NT2/D1 (cell line): ENCODE results near the gene KLF3.

Experiments
- DNase-seq: peaks from one replicate; pipeline ENCODE4 v3.0.0-alpha.2; 2011; ENCODE audit warnings: low read depth, low spot score
- H3K27me3 ChIP-seq: 2 replicates; pipeline ENCODE4 v1.6.0; 2011; ENCODE audit warnings: mild to moderate bottlenecking; ENCODE audit not compliant: insufficient read length, insufficient read depth
- H3K36me3 ChIP-seq: 2 replicates; pipeline ENCODE4 v1.6.1; 2011; ENCODE audit warnings: mild to moderate bottlenecking, low read length, mixed read lengths; ENCODE audit not compliant: insufficient read depth, insufficient read length
- H3K4me1 ChIP-seq: 2 replicates; pipeline ENCODE4 v1.5.1; 2011; ENCODE audit not compliant: insufficient read depth, insufficient read length
- H3K4me3 ChIP-seq: 2 replicates; pipeline ENCODE4 v1.5.1; 2011; ENCODE audit warnings: low read depth; ENCODE audit not compliant: insufficient read length
- H3K9ac ChIP-seq: 2 replicates; pipeline ENCODE4 v1.6.0; 2011; ENCODE audit warnings: low read depth; ENCODE audit not compliant: insufficient read length
- H3K9me3 ChIP-seq: 2 replicates; pipeline ENCODE4 v1.5.1; 2011; ENCODE audit warnings: mild to moderate bottlenecking, low read length; ENCODE audit not compliant: insufficient read depth
- SUZ12 ChIP-seq: IDR thresholded peaks from 2 replicates; pipeline ENCODE4 v1.6.1; 2011; ENCODE audit not compliant: insufficient read length, insufficient read depth; ENCODE audit errors: extremely low read depth
- YY1 ChIP-seq: IDR thresholded peaks from 2 replicates; pipeline ENCODE4 v1.6.1; 2011; ENCODE audit not compliant: insufficient read length, insufficient read depth
- ZNF274 ChIP-seq: IDR thresholded peaks from 2 replicates; pipeline ENCODE4 v1.6.1; 2011; ENCODE audit warnings: mild to moderate bottlenecking, low read depth, low read length

Gene KLF3

GRCh38 chr4:38717604-38718003, 53.6 kb downstream of the KLF3 start:
- peaks cover 14% of the 10 kb centered on the region for H3K27me3 ChIP-seq
- H3K36me3 ChIP-seq = no peaks in the 10 kb centered on the region
- H3K4me1 ChIP-seq = no peaks in the 10 kb centered on the region
- TF ChIP-seq SUZ12 = no peak
- TF ChIP-seq ZNF274 = no peak
- TF ChIP-seq YY1 = no peak
- H3K9ac ChIP-seq = no peak overlapping the region
- no peaks in the 10 kb centered on the region for H3K9me3 ChIP-seq
- DNase-seq = no peak
- no peak overlapping the region for H3K4me3 ChIP-seq

- Histone ChIP-seq H3K9ac (no peak overlapping the region), H3K36me3 (no peaks in the 10 kb centered on the region), H3K27me3 (peaks cover 45% of the 10 kb centered on the region), H3K4me3 (no peak overlapping the region), H3K9me3 (no peaks in the 10 kb centered on the region), H3K4me1 (peaks cover 2% of the 10 kb centered on the region)
- TF ChIP-seq ZNF274 (no peak), SUZ12 (no peak)
- DNase-seq = no peak
Measured at GRCh38 chr4:38723114-38723513, 59.1 kb downstream of the KLF3 start.

DNA sequence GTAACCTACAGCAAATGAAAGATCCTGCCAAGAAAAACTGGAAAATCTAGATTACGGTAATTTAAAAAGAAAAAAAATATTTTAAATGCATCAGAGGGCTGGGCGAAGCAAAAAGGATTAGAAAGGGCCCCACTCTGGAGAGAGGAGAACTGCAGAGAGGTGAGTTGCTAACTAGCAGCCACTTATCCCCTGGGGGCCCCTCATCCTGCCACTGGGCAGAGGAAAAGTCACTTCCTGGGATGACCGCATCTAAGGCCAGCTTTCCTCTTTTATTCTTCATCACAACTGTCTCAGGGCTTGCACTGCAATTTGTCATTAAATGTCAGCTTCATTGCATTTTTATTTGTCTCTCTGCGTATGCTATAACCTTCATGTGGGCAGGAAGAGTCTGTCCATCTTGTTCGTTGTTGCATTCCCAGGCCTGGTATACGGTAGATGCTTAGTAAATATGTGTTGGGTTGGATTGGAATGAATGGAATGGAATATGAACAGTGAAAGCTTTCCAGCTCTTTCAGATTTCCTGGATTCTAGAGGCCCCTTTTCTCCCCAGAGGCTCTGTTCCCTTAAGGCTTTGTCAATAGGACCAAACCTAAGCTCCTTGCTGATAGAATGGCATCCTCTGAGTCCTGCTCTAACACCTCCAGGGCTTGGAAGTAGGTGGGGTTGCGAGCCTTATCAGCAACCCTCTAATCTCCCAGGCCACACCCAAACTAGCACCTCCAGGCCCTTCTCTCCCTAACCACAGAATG, 59.9 kb downstream of the KLF3 start:
- Histone ChIP-seq H3K4me3 (no peak overlapping the region), H3K9me3 (no peaks in the 10 kb centered on the region), H3K9ac (no peak overlapping the region), H3K27me3 (peaks cover 48% of the 10 kb centered on the region), H3K4me1 (peaks cover 2% of the 10 kb centered on the region), H3K36me3 (no peaks in the 10 kb centered on the region)
- TF ChIP-seq SUZ12 = no peak
- TF ChIP-seq ZNF274 = no peak
- TF ChIP-seq YY1 = no peak
- DNase-seq = no peak

- H3K36me3 ChIP-seq = no peaks in the 10 kb centered on the region
- peaks cover 2% of the 10 kb centered on the region for H3K4me1 ChIP-seq
- no peak for TF ChIP-seq SUZ12
- no peak for TF ChIP-seq ZNF274
- no peak for TF ChIP-seq YY1
- H3K9me3 ChIP-seq = no peaks in the 10 kb centered on the region
- H3K4me3 ChIP-seq = no peak overlapping the region
- H3K9ac ChIP-seq = no peak overlapping the region
- peaks cover 48% of the 10 kb centered on the region for H3K27me3 ChIP-seq
- no peak for DNase-seq
Measured at GRCh38 chr4:38724475-38724808, 60.4 kb downstream of the KLF3 start.

DNA sequence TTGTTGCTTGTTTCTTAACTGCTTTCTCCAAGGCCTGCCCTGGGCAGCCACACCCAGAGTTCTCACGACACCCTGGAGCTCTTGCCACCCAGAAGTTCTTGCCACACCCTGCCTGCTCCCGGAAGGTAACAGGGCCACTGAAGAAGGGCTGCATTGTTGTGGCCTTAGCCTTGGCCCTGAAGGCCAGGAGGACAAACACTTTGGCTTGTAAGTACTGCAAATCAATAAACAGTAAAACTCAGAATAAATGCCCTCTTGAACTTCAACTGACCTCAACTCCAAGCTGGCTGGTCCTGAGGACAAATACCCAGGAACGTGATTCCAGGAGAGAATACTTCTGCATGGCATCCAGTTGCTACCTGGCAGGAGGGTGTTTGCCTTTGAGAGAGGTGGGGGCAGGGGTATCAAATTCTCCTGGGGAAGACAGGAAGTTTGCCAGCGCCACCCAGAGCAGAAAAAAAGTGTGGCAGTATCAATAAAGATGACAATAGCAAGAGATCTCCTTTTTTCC, 64.7 kb downstream of the KLF3 start:
- Histone ChIP-seq H3K9ac (no peak overlapping the region), H3K9me3 (no peaks in the 10 kb centered on the region), H3K36me3 (no peaks in the 10 kb centered on the region), H3K4me3 (no peak overlapping the region), H3K4me1 (peaks cover 2% of the 10 kb centered on the region), H3K27me3 (peaks cover 25% of the 10 kb centered on the region)
- DNase-seq = no peak
- no peak for TF ChIP-seq ZNF274

DNA sequence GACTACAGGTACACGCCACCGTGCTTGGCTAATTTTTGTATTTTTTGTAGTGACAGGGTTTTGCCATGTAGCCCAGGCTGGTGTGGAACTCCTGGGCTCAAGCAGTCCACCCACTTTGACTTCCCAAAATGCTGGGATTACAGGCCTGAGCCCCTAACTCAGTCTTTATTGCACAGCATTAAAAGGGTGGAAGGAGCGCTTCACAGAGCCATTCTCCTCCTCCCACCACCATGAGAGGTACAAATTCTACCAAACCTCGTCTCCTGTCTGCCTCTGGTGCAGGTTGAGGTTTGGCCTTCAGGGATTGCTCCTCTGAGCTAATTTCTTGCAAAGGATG, 66.5 kb downstream of the KLF3 start:
- Histone ChIP-seq H3K27me3 (peaks cover 20% of the 10 kb centered on the region), H3K9ac (no peak overlapping the region), H3K4me3 (no peak overlapping the region), H3K36me3 (no peaks in the 10 kb centered on the region), H3K9me3 (no peaks in the 10 kb centered on the region), H3K4me1 (no peaks in the 10 kb centered on the region)
- TF ChIP-seq ZNF274 = no peak
- TF ChIP-seq SUZ12 = no peak
- no peak for TF ChIP-seq YY1
- DNase-seq = no peak

- H3K27me3 ChIP-seq = peaks cover 15% of the 10 kb centered on the region
- DNase-seq = peak; percentile 48
- H3K9ac ChIP-seq = no peak overlapping the region
- no peaks in the 10 kb centered on the region for H3K9me3 ChIP-seq
- H3K36me3 ChIP-seq = no peaks in the 10 kb centered on the region
- TF ChIP-seq SUZ12 (no peak), ZNF274 (no peak), YY1 (no peak)
- no peaks in the 10 kb centered on the region for H3K4me1 ChIP-seq
- no peak overlapping the region for H3K4me3 ChIP-seq
Measured at GRCh38 chr4:38730830-38731646, 67.0 kb downstream of the KLF3 start.

- TF ChIP-seq SUZ12 (no peak), YY1 (no peak), ZNF274 (no peak)
- no peaks in the 10 kb centered on the region for H3K4me1 ChIP-seq
- H3K4me3 ChIP-seq = no peak overlapping the region
Measured at GRCh38 chr4:38733663-38734062, 69.7 kb downstream of the KLF3 start.

More at GRCh38 chr4:38733663-38734062, 69.7 kb downstream of the KLF3 start:
- Histone ChIP-seq H3K9ac (no peak overlapping the region), H3K27me3 (no peaks in the 10 kb centered on the region), H3K9me3 (no peaks in the 10 kb centered on the region), H3K36me3 (no peaks in the 10 kb centered on the region)
- no peak for DNase-seq
